CD4-positive, alpha-beta T cell treated with Interleukin-15 for 1 hour (primary cell): ENCODE measurements around the gene TRPV4.

Experiments used
- DNase-seq: peaks from one replicate; pipeline ENCODE4 v3.0.0-alpha.2; 2020

The TRPV4 gene

DNA sequence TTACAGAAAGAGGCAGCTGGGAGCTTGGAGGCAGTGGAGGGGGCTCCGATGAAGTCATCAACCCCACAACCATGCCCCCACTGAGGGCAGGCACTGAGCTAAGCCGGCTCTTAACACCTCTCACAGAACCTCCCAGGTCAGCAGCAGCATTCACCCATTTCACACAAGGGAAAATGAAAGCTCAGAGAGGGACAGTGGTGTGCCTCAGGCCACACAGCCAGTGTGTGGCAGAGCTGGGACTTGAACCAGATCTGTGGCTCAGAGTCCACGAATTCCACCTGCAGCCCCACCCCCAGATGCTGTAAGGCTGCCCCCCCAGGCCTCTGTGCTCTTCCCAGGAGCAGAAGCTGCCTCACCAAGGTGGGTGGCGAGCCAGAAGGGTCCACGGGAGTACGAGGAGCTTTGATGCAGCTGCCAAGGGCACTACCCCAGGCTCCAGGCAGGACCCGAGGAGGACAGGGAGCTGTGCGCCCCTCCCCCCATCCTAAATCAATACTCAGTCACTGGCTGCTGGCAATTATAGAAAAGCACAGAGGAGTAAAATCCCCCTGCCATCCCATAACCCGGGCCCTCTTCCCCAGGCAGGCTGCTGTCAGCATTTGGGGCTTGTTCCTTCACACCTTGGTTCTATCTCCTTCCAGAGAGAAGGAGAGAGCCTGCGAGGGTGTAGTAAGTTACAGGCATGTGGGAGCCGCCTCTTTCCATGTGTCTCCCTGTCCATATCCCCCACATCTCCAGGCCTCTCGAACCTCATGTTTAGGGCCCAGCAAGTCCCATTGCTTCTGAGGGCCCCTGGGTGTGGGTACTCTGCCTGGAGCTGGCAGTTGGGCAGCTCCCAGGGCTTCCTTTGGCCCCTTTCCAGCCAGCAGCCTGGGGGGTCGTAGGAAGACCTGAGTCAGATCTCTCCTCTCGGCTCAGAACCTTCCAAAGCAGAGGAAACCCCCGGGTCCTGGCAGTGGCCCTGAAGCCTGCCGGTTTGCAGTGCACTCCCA lies 72.0 kb downstream of the TRPV4 start:
- no peak for DNase-seq

DNA sequence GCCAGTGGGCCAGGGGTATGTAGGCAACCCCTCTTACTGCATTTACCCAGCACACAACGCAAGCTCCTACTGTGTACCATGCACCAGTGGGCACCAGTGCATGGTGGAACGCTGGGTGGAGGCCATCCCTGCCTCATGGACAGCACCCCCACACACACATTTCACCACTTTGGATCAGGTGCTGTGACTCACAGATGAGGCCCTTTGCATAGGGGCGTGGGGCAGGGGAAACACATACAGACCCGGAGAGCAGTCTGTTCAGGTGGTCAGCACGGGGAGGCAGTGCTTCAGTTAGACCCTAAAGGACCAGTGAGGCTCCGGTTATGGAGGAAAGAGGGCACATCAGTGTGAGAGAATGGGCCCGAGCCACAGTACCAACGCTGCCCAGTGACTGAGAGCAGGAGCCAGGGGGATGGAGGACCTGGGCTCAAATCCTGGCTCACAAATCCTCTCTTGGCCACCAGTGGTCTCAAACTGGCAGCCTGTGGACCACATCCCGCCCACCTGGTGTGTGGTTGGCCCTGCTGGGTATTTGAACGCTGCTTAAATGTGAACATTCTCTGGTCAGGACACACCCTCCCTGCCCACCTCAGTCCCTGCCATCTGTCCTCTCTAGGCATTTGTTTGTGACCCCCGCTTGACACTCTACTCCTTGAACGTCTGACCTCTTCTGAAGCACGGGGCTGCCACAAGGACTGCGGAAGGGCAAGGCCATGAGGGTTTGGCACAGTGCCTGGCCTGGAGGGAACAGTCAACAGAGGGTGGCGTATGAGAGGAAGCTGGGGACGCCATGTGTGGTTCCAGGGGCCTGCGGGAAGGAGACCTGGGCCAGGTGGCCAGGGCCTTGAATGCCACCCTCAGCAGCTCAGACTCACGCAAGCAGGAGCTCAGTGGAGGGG lies 72.9 kb downstream of the TRPV4 start:
- DNase-seq, result no peak

DNA sequence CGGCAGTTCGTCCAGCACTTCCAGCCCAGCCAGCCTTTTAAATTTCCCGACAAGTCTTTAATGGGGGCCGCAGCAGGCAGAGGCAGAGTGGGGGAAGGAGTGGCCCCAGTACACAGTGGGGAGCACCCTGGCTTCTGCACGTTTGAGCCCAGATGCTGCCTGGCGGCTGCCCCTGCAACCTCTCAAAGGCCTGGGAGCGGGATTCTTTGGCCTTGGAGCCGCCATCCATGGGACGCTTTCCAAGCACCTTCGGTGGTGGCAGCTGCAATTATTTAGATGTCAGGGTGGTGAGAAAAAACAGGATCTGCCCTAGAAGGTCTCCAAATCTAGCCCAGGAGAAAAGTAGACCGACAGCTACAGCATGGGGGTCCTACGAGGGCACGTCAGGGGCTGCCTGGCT lies 73.6 kb downstream of the TRPV4 start:
- DNase-seq, result no peak

DNA sequence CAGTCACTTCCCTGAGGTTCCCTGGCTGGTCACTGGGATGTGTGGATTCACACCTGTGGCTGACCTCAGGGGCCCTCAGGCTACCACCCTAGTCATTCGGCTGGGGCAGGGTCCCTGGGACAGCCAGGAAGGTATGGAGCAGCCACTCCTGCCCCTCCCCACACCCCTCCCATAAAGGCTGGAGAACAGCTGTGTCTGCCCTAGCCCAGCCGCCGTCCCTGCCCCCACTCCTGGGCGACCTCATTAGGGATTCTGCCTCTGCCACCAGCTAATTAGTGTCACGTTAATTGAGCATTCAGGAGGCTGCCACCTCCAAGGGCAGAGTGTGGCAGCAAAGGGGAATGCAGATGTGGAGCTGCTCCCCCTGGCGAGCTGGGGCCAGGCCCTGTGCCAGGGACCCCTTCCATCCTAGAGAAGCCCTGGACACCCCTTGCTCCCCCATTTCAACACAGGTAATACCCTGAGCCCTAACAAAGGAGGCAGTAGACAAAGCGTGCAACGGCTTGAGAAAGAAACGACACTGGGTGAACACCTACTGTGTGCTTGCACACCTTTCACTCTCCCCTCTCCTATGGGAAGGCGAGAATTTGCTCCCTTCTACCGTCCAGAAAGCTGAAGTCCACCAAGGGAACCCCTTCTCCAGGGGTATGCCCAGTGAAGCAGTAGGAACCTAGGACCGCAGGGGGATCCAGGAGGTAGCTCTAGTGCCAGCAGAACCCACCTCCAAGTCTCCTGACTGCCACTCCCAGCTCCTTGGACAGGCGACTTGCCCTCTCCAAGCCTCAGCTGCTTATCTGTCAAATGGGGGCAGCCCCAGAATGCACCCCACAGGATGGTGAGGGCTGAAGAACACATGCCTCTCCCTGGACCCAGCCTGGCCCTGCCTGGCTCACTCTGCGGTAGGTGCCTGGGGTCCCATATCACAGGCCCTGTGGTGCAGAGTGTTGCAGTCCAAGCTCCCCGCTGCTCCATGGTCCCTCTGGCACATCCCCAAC lies 74.5 kb downstream of the TRPV4 start:
- no peak for DNase-seq

GRCh38 chr12:109757671-109758265 lies 75.4 kb downstream of the TRPV4 start:
- no peak for DNase-seq

DNA sequence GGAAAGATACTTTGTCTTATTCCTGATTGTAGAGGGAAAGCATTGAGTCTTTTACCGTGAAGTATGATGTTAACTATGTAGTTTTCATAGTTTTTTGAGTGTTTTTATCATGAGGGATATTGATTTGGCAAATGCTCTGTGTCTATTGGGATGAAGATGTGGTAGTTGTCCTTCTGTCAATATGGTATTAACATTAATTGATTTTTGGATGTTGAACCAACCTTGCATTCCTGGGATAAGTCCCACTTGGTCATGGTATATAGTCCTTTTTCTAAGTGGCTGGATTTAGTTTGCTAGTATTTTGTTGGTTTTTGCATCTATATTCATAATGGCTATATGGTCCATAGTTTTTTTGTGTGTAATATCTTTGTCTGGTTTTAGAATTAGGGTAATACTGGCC lies 76.7 kb downstream of the TRPV4 start:
- no peak for DNase-seq

GRCh38 chr12:109753959-109754358 lies 79.2 kb downstream of the TRPV4 start:
- DNase-seq, result no peak

DNA sequence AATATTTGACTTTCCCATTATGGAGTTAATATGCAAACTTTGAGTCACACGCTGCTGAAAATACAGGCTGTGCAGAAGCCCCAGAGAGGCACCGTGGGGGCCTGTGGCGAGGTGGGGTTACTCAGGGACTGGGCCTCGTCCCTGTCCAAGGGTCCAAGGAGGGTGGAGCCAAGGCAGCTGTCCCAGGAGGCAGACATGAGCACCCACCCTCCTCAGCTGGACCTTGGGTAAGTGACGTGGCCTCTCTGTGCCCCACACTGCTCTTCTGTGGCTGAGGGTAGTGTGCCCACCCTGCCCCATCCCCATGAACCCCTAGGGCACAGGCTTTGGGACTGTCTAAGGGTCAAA lies 80.2 kb downstream of the TRPV4 start:
- DNase-seq, result no peak

GRCh38 chr12:109752117-109753053 lies 80.8 kb downstream of the TRPV4 start:
- DNase-seq, result no peak

DNA sequence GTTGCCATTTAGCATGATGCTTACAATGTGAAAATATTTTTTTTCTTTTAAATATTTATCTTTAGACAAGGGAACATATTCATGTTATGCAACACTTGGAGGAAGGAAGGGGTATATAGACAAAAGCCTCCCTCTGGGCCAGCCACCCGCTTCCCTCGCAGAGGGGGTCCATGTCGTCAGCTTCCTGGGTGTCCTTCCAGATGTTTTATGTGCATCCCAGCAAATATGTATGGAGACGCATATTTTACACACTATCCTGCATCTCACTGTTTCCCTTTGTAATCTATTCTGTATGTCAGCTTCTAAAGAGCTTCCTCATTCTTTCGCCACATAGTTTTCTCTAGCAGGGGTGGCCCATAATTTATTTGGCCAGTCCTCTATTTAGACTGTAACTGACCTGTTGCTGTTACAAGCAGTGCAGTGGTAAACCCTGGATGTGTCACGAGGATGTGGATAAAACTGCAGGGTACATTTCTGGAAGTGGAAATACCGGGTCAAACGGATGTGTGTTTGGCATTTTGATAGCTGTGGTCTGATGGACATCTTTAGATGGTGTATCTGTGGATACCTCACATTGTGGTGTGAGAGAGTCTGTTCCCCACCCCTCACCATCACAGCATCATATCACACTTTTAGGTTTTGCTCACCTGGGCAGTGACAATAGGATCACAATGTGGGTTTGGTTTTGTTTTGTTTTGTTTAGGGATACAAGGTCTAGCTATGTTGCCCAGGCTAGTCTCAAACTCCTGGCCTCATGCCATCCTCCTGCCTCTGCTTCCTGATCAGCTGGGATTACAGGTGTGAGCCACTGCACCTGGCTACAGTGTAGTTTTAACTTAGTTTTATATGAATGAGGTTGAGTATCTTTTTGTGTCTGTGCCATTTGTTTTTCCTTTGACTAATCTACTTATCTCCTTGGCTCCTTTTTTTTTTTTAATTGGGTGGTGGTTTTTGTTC lies 87.9 kb downstream of the TRPV4 start:
- peak; percentile 7 for DNase-seq

- DNase-seq, result peak; percentile 11
Observed at GRCh38 chr12:109744026-109744425, 89.2 kb downstream of the TRPV4 start.

- peak; percentile 11 for DNase-seq
Observed at GRCh38 chr12:109743076-109743910, 89.9 kb downstream of the TRPV4 start.

GRCh38 chr12:109741970-109742703 lies 91.1 kb downstream of the TRPV4 start:
- DNase-seq, result peak; percentile 13

DNA sequence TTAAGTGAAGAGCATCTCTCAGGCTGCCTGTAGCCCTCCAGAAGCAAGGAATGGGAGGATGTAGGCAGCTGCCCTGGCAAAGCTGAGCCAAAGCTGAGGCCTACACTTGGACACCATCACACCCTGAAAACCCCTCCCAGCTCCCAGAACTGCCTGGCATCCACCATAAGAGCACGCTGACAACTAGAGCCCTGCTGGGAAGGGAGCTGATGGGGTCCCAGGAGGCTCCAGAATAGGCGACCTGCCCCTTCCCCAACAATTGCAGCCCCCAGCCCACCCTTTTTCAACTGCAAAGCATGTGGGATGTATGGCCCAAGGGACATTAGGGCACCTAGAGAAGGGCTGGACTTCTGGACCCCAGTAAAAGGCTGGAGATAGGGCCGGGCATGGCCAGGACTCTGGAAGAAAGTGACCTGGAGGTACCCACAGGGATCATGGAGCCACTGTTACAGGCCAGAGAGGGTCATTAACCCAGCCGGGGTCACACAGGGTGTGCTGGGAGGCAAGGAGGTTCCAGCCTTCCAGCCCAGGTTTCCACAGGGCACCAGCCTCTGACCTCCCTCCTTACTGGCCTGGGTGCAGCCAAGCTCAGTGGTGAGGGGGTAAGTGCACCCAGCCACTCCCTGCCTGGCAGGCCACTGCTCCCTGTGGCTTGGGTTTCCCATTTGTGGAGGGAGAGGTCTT lies 91.8 kb downstream of the TRPV4 start:
- DNase-seq, result peak; percentile 7

DNA sequence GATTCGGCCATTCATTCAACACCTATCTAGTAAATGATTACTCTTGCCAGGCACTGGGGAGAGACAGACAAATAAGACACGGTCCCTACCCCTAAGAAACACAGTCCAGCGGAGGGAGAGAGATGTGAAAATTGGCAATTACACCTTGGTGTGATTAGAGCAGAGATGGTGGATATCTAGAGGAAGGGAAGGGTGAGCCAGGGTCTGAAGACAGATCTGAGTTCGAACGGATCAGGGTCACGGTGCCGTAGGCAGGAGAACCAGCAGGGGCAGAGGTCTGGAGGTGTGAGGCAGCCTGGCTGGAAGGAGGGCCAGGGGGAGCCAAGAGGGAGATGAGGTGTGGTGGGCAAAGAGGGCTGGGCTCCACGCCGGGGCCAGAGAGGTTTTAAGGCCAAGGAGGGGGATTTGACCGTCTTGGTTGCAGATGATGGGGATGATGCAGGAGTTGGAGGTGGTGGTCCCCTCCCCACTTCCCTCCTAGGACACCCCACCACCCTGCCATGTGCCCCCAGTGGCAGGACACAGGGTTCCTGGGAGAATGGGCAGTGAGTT lies 92.4 kb downstream of the TRPV4 start:
- no peak for DNase-seq

GRCh38 chr12:109739747-109740693 lies 93.2 kb downstream of the TRPV4 start:
- peak; percentile 13 for DNase-seq
